H9 (cell line): Measurements from ENCODE around the gene PRR14. TPM values are rescaled to one million over a fixed set of nuclear protein-coding genes. Genes with fewer than 3 reads are reported as not detected.

Source experiments
- DNase-seq: peaks from one replicate; pipeline ENCODE4 v3.0.0-alpha.2; 2017
- H2AFZ ChIP-seq: one replicate; pipeline ENCODE4 v1.6.1; 2013; ENCODE audit warnings: mild to moderate bottlenecking, low read length, control low read depth, moderate library complexity
- H2AK5ac ChIP-seq: 2 replicates; pipeline ENCODE4 v1.6.1; 2013; ENCODE audit warnings: low read length, control low read depth, mixed read lengths; ENCODE audit not compliant: insufficient read length
- H2BK120ac ChIP-seq: one replicate; pipeline ENCODE4 v1.6.1; 2013; ENCODE audit warnings: low read depth, mild to moderate bottlenecking, low read length, control low read depth, inconsistent platforms; ENCODE audit not compliant: poor library complexity, severe bottlenecking
- H2BK12ac ChIP-seq: 2 replicates; pipeline ENCODE4 v1.6.1; 2013; ENCODE audit warnings: low read length, control low read depth, mixed read lengths, low read depth; ENCODE audit not compliant: insufficient read length
- H2BK15ac ChIP-seq: 2 replicates; pipeline ENCODE4 v1.6.1; 2013; ENCODE audit warnings: low read depth, low read length, control low read depth
- H2BK20ac ChIP-seq: one replicate; pipeline ENCODE4 v1.6.1; 2013; ENCODE audit warnings: low read depth, mild to moderate bottlenecking, low read length, control low read depth, inconsistent platforms; ENCODE audit not compliant: poor library complexity, severe bottlenecking
- H2BK5ac ChIP-seq: 2 replicates; pipeline ENCODE4 v1.6.1; 2013; ENCODE audit warnings: low read length, control low read depth, mixed read lengths; ENCODE audit not compliant: insufficient read length
- H3K14ac ChIP-seq: 2 replicates; pipeline ENCODE4 v1.6.1; 2013; ENCODE audit warnings: low read length, control low read depth; ENCODE audit not compliant: insufficient read depth
- H3K18ac ChIP-seq: 2 replicates; pipeline ENCODE4 v1.6.1; 2013; ENCODE audit warnings: low read depth, mild to moderate bottlenecking, mixed read lengths, low read length, control low read depth; ENCODE audit not compliant: insufficient read length
- H3K23ac ChIP-seq: 2 replicates; pipeline ENCODE4 v1.6.1; 2013; ENCODE audit warnings: low read length, control low read depth, mixed read lengths, low read depth; ENCODE audit not compliant: insufficient read length
- H3K23me2 ChIP-seq: 2 replicates; pipeline ENCODE4 v1.6.1; 2013; ENCODE audit warnings: low read depth, mild to moderate bottlenecking, mixed read lengths, low read length, control low read depth; ENCODE audit not compliant: insufficient read length, poor library complexity, severe bottlenecking
- H3K27ac ChIP-seq: 2 replicates; pipeline ENCODE4 v1.5.1; 2013; ENCODE audit warnings: low read length, control low read depth, mixed read lengths, low read depth; ENCODE audit not compliant: insufficient read length
- H3K27me3 ChIP-seq: 2 replicates; pipeline ENCODE4 v1.6.1; 2013; ENCODE audit warnings: low read length, control low read depth, inconsistent platforms; ENCODE audit not compliant: insufficient read depth
- H3K4ac ChIP-seq: 2 replicates; pipeline ENCODE4 v1.6.1; 2013; ENCODE audit warnings: low read depth, mild to moderate bottlenecking, control low read depth, inconsistent platforms, low read length, moderate library complexity
- H3K4me1 ChIP-seq: 2 replicates; pipeline ENCODE4 v1.6.1; 2013; ENCODE audit warnings: low read length, control low read depth, inconsistent platforms; ENCODE audit not compliant: insufficient read depth
- H3K4me2 ChIP-seq: 2 replicates; pipeline ENCODE4 v1.6.1; 2013; ENCODE audit warnings: low read length, control low read depth, mixed read lengths; ENCODE audit not compliant: insufficient read length, insufficient read depth
- H3K56ac ChIP-seq: 2 replicates; pipeline ENCODE4 v1.6.1; 2013; ENCODE audit warnings: low read depth, mild to moderate bottlenecking, mixed read lengths, low read length, control low read depth; ENCODE audit not compliant: insufficient read length
- H3K79me1 ChIP-seq: 2 replicates; pipeline ENCODE4 v1.6.1; 2013; ENCODE audit warnings: low read depth, mild to moderate bottlenecking, moderate library complexity, low read length, control low read depth, inconsistent platforms; ENCODE audit not compliant: insufficient read depth, poor library complexity, severe bottlenecking
- H3K79me2 ChIP-seq: 2 replicates; pipeline ENCODE4 v1.6.1; 2013; ENCODE audit warnings: low read length, control low read depth, inconsistent platforms; ENCODE audit not compliant: insufficient read depth
- H3K9ac ChIP-seq: 2 replicates; pipeline ENCODE4 v1.6.1; 2013; ENCODE audit warnings: low read length, control low read depth, mixed read lengths; ENCODE audit not compliant: insufficient read length; ENCODE audit errors: extremely low read depth
- H3K9me3 ChIP-seq: one replicate; pipeline ENCODE4 v1.6.1; 2013; ENCODE audit warnings: low read depth, low read length, inconsistent platforms; ENCODE audit not compliant: control insufficient read depth
- H3T11ph ChIP-seq: one replicate; pipeline ENCODE4 v1.6.1; 2013; ENCODE audit warnings: mild to moderate bottlenecking, low read length, control low read depth, inconsistent platforms
- H4K20me1 ChIP-seq: one replicate; pipeline ENCODE4 v1.6.1; 2013; ENCODE audit not compliant: control insufficient read depth, insufficient read length, insufficient read depth
- H4K5ac ChIP-seq: 2 replicates; pipeline ENCODE4 v1.6.1; 2013; ENCODE audit warnings: low read depth, mild to moderate bottlenecking, mixed read lengths, low read length, control low read depth; ENCODE audit not compliant: insufficient read length
- H4K8ac ChIP-seq: replicated peaks from 2 replicates; pipeline ENCODE4 v1.6.1; 2013; ENCODE audit warnings: low read length, control low read depth, mixed read lengths, low read depth; ENCODE audit not compliant: insufficient read length
- H4K91ac ChIP-seq: 2 replicates; pipeline ENCODE4 v1.6.1; 2013; ENCODE audit warnings: low read depth, mild to moderate bottlenecking, moderate library complexity, mixed read lengths, low read length, control low read depth; ENCODE audit not compliant: insufficient read length
- H3K27ac Mint-ChIP-seq, 3 experiments: 2 replicates in 2 of 3; 3 replicates in 1 of 3; pipeline ENCODE4 v1.8.0; 2020 to 2021; ENCODE audit warnings: mixed read lengths in 3 of 3, mild to moderate bottlenecking in 1 of 3, moderate library complexity in 1 of 3
- H3K27me3 Mint-ChIP-seq: 2 replicates; pipeline ENCODE4 v1.8.0; 2021; ENCODE audit warnings: low read depth, mild to moderate bottlenecking, moderate library complexity, mixed read lengths
- H3K36me3 Mint-ChIP-seq, 3 experiments: 2 replicates in 2 of 3; 3 replicates in 1 of 3; pipeline ENCODE4 v1.8.0; 2020 to 2021; ENCODE audit warnings: low read depth in 3 of 3, mixed read lengths in 3 of 3; ENCODE audit not compliant: insufficient read depth in 1 of 3
- H3K4me1 Mint-ChIP-seq, 2 experiments: 2 replicates each; pipeline ENCODE4 v1.8.0; 2020; ENCODE audit warnings: mixed read lengths in 2 of 2
- H3K4me3 Mint-ChIP-seq, 2 experiments: 2 replicates in 1 of 2; 3 replicates in 1 of 2; pipeline ENCODE4 v1.8.0; 2020 to 2021; ENCODE audit warnings: mild to moderate bottlenecking in 2 of 2, mixed read lengths in 2 of 2, moderate library complexity in 1 of 2
- H3K9me3 Mint-ChIP-seq, 2 experiments: 2 replicates in 1 of 2; 3 replicates in 1 of 2; pipeline ENCODE4 v1.8.0; 2020; ENCODE audit warnings: mild to moderate bottlenecking in 2 of 2, mixed read lengths in 2 of 2, moderate library complexity in 1 of 2
- WGBS: extraction: QIAGEN DNeasy Blood & Tissue Kit; methylation state at CpG from one replicate; pipeline ENCODE4 v1.1.7; 2013; ENCODE audit warnings: missing lambda C conversion rate, low lambda C conversion rate, mixed read lengths; ENCODE audit not compliant: insufficient read length; ENCODE audit errors: extremely low coverage; 5-methylcytosine and 5-hydroxymethylcytosine counted together
- total RNA-seq: library from RNA; stranded (reverse); gene quantifications from 2 replicates; pipeline ENCODE4 v1.2.1, GENCODE V29; 2021
- TF ChIP-seq, protein P1 (sequence below): fragments of 200-600 bp; sonication (generic); conservative IDR thresholded peaks from 3 replicates; pipeline ENCODE4 v1.8.0; 2021; ENCODE audit warnings: antibody characterized with exemption, mild to moderate bottlenecking

PRR14 gene
- total RNA-seq, 1 experiment from 2014 or later, result 11.6 TPM

DNA sequence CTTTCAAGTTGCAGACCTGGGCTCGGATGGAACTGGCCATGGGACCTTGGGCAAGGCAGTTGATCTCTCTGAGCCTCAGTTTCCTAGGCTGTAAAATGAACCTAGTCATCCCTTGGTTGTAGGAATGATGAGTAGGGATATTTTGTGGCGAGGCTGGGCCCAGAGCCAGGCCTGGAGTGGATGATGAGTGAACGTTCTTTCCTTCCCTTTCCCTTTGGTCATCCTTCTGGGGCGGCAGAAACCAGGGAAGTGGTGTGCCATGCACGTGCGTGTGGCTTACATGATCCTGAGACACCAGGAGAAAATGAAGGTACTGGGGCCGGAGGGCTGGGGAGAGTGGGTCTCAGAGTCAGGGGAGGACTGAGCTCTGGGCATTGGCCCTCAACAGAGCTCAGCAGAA, 15.9 kb downstream of the PRR14 start:
- Histone ChIP-seq H3K4me2 (no peak overlapping the region), H2BK15ac (no peak overlapping the region), H3K56ac (no peak overlapping the region), H2AFZ (no peak overlapping the region), H3K27me3 (peaks cover 28% of the 10 kb centered on the region), H3K9ac (no peak overlapping the region), H4K5ac (no peak overlapping the region), H3K23me2 (peaks cover 5% of the 10 kb centered on the region), H3K23ac (no peak overlapping the region), H2BK12ac (no peak overlapping the region), H3T11ph (no peak overlapping the region), H3K79me2 (no peaks in the 10 kb centered on the region), H3K14ac (no peak overlapping the region), H3K4me1 (no peaks in the 10 kb centered on the region), H3K18ac (no peak overlapping the region), H2AK5ac (no peak overlapping the region), H3K9me3 (no peaks in the 10 kb centered on the region), H4K91ac (no peak overlapping the region), H3K27ac (no peak overlapping the region), H4K8ac (no peak overlapping the region), H3K79me1 (no peaks in the 10 kb centered on the region), H4K20me1 (no peaks in the 10 kb centered on the region), H2BK20ac (no peak overlapping the region), H3K4ac (no peak overlapping the region), H2BK5ac (no peak overlapping the region), H2BK120ac (no peak overlapping the region)
- Mint-ChIP-seq H3K9me3 (no peaks in the 10 kb centered on the region), H3K27ac (no peak overlapping the region), H3K4me1 (no peaks in the 10 kb centered on the region), H3K27me3 (peaks cover 87% of the 10 kb centered on the region), H3K4me3 (no peak overlapping the region; a peak in 1 of 5 replicates), H3K36me3 (peaks cover 25 to 65% (median 49%) of the 10 kb centered on the region in 3 experiments)
- WGBS, result no CpG with 5 or more reads among the region's 7 CpGs
- no peak for DNase-seq
- TF ChIP-seq, protein P1, sequence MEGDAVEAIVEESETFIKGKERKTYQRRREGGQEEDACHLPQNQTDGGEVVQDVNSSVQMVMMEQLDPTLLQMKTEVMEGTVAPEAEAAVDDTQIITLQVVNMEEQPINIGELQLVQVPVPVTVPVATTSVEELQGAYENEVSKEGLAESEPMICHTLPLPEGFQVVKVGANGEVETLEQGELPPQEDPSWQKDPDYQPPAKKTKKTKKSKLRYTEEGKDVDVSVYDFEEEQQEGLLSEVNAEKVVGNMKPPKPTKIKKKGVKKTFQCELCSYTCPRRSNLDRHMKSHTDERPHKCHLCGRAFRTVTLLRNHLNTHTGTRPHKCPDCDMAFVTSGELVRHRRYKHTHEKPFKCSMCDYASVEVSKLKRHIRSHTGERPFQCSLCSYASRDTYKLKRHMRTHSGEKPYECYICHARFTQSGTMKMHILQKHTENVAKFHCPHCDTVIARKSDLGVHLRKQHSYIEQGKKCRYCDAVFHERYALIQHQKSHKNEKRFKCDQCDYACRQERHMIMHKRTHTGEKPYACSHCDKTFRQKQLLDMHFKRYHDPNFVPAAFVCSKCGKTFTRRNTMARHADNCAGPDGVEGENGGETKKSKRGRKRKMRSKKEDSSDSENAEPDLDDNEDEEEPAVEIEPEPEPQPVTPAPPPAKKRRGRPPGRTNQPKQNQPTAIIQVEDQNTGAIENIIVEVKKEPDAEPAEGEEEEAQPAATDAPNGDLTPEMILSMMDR, result no peak
